GM19468 (cell line): ENCODE data around the gene ARHGAP10.
"Not testable (repeated sequence)": the region's sequence is repeated elsewhere in the genome, so short reads cannot be mapped to it uniquely, and the experiment has no call there.

Experiments used
- ATAC-seq: cut with Tn5 transposase; IDR thresholded peaks from one replicate; pipeline ENCODE4 v1.9.1; 2021; ENCODE audit warnings: mild to moderate bottlenecking, moderate library complexity, moderate number of reproducible peaks; ENCODE audit not compliant: unreplicated experiment; ENCODE audit errors: extremely low read depth

Gene ARHGAP10

GRCh38 chr4:147790412-147790811 is 58.5 kb downstream of the ARHGAP10 start:
- no peak for ATAC-seq

GRCh38 chr4:147791341-147791740 is 59.5 kb downstream of the ARHGAP10 start:
- no peak for ATAC-seq

GRCh38 chr4:147791865-147792264 is 60.0 kb downstream of the ARHGAP10 start:
- ATAC-seq, result no peak

GRCh38 chr4:147793569-147794313 is 61.9 kb downstream of the ARHGAP10 start:
- ATAC-seq, result no peak

- ATAC-seq, result no peak
These were observed 62.4 kb downstream of the ARHGAP10 start for GRCh38 chr4:147794314-147794680.

GRCh38 chr4:147794787-147795413 is 63.0 kb downstream of the ARHGAP10 start:
- peak; percentile 82 for ATAC-seq

- not testable (repeated sequence) for ATAC-seq
These were observed 67.2 kb downstream of the ARHGAP10 start for GRCh38 chr4:147799057-147799456.

- peak; percentile 83 for ATAC-seq
These were observed 68.2 kb downstream of the ARHGAP10 start for GRCh38 chr4:147799986-147800555.

- no peak for ATAC-seq
These were observed 69.9 kb downstream of the ARHGAP10 start for GRCh38 chr4:147801820-147802219.

GRCh38 chr4:147802346-147802745 is 70.5 kb downstream of the ARHGAP10 start:
- no peak for ATAC-seq

- no peak for ATAC-seq
These were observed 74.1 kb downstream of the ARHGAP10 start for GRCh38 chr4:147805946-147806345.

GRCh38 chr4:147808447-147808846 is 76.6 kb downstream of the ARHGAP10 start:
- ATAC-seq, result no peak

GRCh38 chr4:147809211-147809610 is 77.3 kb downstream of the ARHGAP10 start:
- ATAC-seq, result no peak

GRCh38 chr4:147811878-147812277 is 80.0 kb downstream of the ARHGAP10 start:
- ATAC-seq, result no peak

- ATAC-seq, result no peak
These were observed 81.4 kb downstream of the ARHGAP10 start for GRCh38 chr4:147813109-147813773.

GRCh38 chr4:147813973-147814372 is 82.1 kb downstream of the ARHGAP10 start:
- no peak for ATAC-seq

- no peak for ATAC-seq
These were observed 82.5 kb downstream of the ARHGAP10 start for GRCh38 chr4:147814376-147814775.

GRCh38 chr4:147815741-147816140 is 83.9 kb downstream of the ARHGAP10 start:
- ATAC-seq, result no peak

GRCh38 chr4:147816382-147817254 is 84.7 kb downstream of the ARHGAP10 start:
- ATAC-seq, result no peak

GRCh38 chr4:147820975-147821374 is 89.1 kb downstream of the ARHGAP10 start:
- ATAC-seq, result no peak
